GM23248 (cell line): ENCODE measurements around the gene TTLL1. TPM values are rescaled to one million over a fixed set of nuclear protein-coding genes. Genes with fewer than 3 reads are reported as not detected.

Experiments
- DNase-seq: peaks from one replicate; pipeline ENCODE4 v3.0.0-alpha.2; 2015
- H2AFZ ChIP-seq: fragments of 200-600 bp; sonication (generic); 2 replicates; pipeline ENCODE4 v1.6.1; 2016; ENCODE audit warnings: antibody characterized with exemption
- H3F3A ChIP-seq: fragments of 200-600 bp; sonication (generic); 2 replicates; pipeline ENCODE4 v1.6.1; 2016; ENCODE audit warnings: mild to moderate bottlenecking, antibody characterized with exemption, mixed run types; ENCODE audit not compliant: insufficient read depth
- H3K27ac ChIP-seq: fragments of 200-600 bp; sonication (generic); 2 replicates; pipeline ENCODE4 v1.5.1; 2016; ENCODE audit warnings: mild to moderate bottlenecking
- H3K27me3 ChIP-seq: fragments of 200-600 bp; sonication (generic); replicated peaks from 2 replicates; pipeline ENCODE4 v1.6.1; 2016; ENCODE audit warnings: mild to moderate bottlenecking; ENCODE audit not compliant: insufficient read depth
- H3K36me3 ChIP-seq: fragments of 200-600 bp; sonication (generic); 2 replicates; pipeline ENCODE4 v1.6.1; 2016; ENCODE audit warnings: low read depth, mild to moderate bottlenecking
- H3K4me1 ChIP-seq: fragments of 200-600 bp; sonication (generic); 2 replicates; pipeline ENCODE4 v1.6.1; 2016; ENCODE audit warnings: mild to moderate bottlenecking; ENCODE audit not compliant: insufficient read depth
- H3K4me2 ChIP-seq: fragments of 200-600 bp; sonication (generic); one replicate; pipeline ENCODE4 v1.6.1; 2016; ENCODE audit warnings: mild to moderate bottlenecking; ENCODE audit not compliant: unreplicated experiment
- H3K4me3 ChIP-seq: fragments of 200-600 bp; sonication (generic); 2 replicates; pipeline ENCODE4 v1.5.1; 2016; ENCODE audit warnings: mild to moderate bottlenecking
- H3K79me2 ChIP-seq: fragments of 200-600 bp; sonication (generic); 2 replicates; pipeline ENCODE4 v1.6.1; 2016; ENCODE audit warnings: mild to moderate bottlenecking; ENCODE audit not compliant: insufficient read depth
- H3K9ac ChIP-seq: fragments of 200-600 bp; sonication (generic); 2 replicates; pipeline ENCODE4 v1.6.1; 2016; ENCODE audit warnings: mild to moderate bottlenecking
- H3K9me2 ChIP-seq: fragments of 200-600 bp; sonication (generic); 2 replicates; pipeline ENCODE4 v1.6.1; 2016; ENCODE audit warnings: mixed run types, mild to moderate bottlenecking, moderate library complexity; ENCODE audit not compliant: insufficient read depth
- H3K9me3 ChIP-seq: fragments of 200-600 bp; sonication (generic); one replicate; pipeline ENCODE4 v1.6.1; 2017; ENCODE audit warnings: low read depth
- H4K20me1 ChIP-seq: fragments of 200-600 bp; sonication (generic); 2 replicates; pipeline ENCODE4 v1.6.0; 2016; ENCODE audit not compliant: insufficient read depth
- EZH2 ChIP-seq: fragments of 200-600 bp; sonication (generic); IDR thresholded peaks from 2 replicates; pipeline ENCODE4 v1.6.1; 2018; ENCODE audit warnings: antibody characterized with exemption, mild to moderate bottlenecking; ENCODE audit not compliant: insufficient read depth, poor library complexity, severe bottlenecking
- EZH2phosphoT487 ChIP-seq: fragments of 200-600 bp; sonication (generic); IDR thresholded peaks from 2 replicates; pipeline ENCODE4 v1.6.1; 2018; ENCODE audit warnings: antibody characterized with exemption, moderate library complexity, mild to moderate bottlenecking, low read depth; ENCODE audit not compliant: insufficient read depth
- WGBS, 2 experiments: methylation state at CpG; one replicate each; pipeline ENCODE4 v1.1.6; 2015 to 2017; ENCODE audit warnings: low lambda C conversion rate in 2 of 2, low coverage in 1 of 2; ENCODE audit errors: missing lambda C conversion rate in 2 of 2; 5-methylcytosine and 5-hydroxymethylcytosine counted together
- in situ Hi-C: fragments of 300-500 bp; cut with MboI; formaldehyde crosslinking; loops from 2 replicates; pipeline ENCODE4 v1.15.0; 2020
- polyA plus RNA-seq: library from polyadenylated mRNA; unstranded; fragments of >200 nt; fragmentation: Nextera tagmentation; extraction: Ambion mirVana; gene quantifications from 2 replicates; pipeline ENCODE4 v1.2.1, GENCODE V29; 2016
- total RNA-seq: library from RNA; depleted of rRNA; stranded (reverse); fragments of >200 nt; shearing (Covaris generic); gene quantifications from 2 replicates; pipeline ENCODE4 v1.2.3, GENCODE V29; 2014

The TTLL1 gene
- total and polyA plus RNA-seq, 2 experiments from 2014 or later: 16.0 to 18.5 TPM

- Histone ChIP-seq H3K4me3 (peak overlapping the region; percentile 36), H3K27me3 (no peaks in the 10 kb centered on the region), H2AFZ (0 out of 2 replicates have a peak overlapping the region, but pooled peaks have one; percentile 9), H3K4me1 (peaks cover 10% of the 10 kb centered on the region), H3K36me3 (no peaks in the 10 kb centered on the region), H3K27ac (peak overlapping the region; percentile 81), H3K9me2 (no peaks in the 10 kb centered on the region), H3K79me2 (no peaks in the 10 kb centered on the region), H3K9me3 (no peaks in the 10 kb centered on the region), H3K9ac (peak overlapping the region; percentile 74), H3K4me2 (peak overlapping the region; percentile 33), H3F3A (peaks cover 10% of the 10 kb centered on the region; the same call in 1 of the 2 replicates), H4K20me1 (no peaks in the 10 kb centered on the region)
- in situ Hi-C loops: no loop called here
- DNase-seq: peak; percentile 94
- WGBS, 2 experiments: 12 to 15% methylated on average over 19 of the region's 19 CpGs
- TF ChIP-seq EZH2phosphoT487 (no peak), EZH2 (no peak)
Measured at GRCh38 chr22:43036282-43036829, 52.8 kb downstream of the TTLL1 start.

GRCh38 chr22:43035250-43035649 lies 53.9 kb downstream of the TTLL1 start:
- H3K4me1 ChIP-seq: peaks cover 10% of the 10 kb centered on the region
- H3K9me2 ChIP-seq: no peaks in the 10 kb centered on the region
- H4K20me1 ChIP-seq: no peaks in the 10 kb centered on the region
- no peak overlapping the region for H3K4me2 ChIP-seq
- H3F3A ChIP-seq: peaks cover 10% of the 10 kb centered on the region; the same call in 1 of the 2 replicates
- 84 to 94% methylated on average over 9 of the region's 9 CpGs for WGBS, 2 experiments
- no peaks in the 10 kb centered on the region for H3K36me3 ChIP-seq
- H3K9ac ChIP-seq: no peak overlapping the region
- H3K9me3 ChIP-seq: no peaks in the 10 kb centered on the region
- H3K27ac ChIP-seq: no peak overlapping the region
- no peak for DNase-seq
- no peaks in the 10 kb centered on the region for H3K27me3 ChIP-seq
- H2AFZ ChIP-seq: no peak overlapping the region
- H3K4me3 ChIP-seq: no peak overlapping the region
- TF ChIP-seq EZH2 (no peak), EZH2phosphoT487 (no peak)
- no peaks in the 10 kb centered on the region for H3K79me2 ChIP-seq
- in situ Hi-C loops: no loop called here

GRCh38 chr22:43031617-43032016 lies 57.6 kb downstream of the TTLL1 start:
- Histone ChIP-seq H3K4me1 (peaks cover 6% of the 10 kb centered on the region), H3K4me2 (no peak overlapping the region), H3K79me2 (no peaks in the 10 kb centered on the region), H3F3A (peaks cover 10% of the 10 kb centered on the region; the same call in 1 of the 2 replicates), H3K27ac (no peak overlapping the region), H3K9ac (no peak overlapping the region), H3K9me2 (no peaks in the 10 kb centered on the region), H3K36me3 (no peaks in the 10 kb centered on the region), H4K20me1 (no peaks in the 10 kb centered on the region), H3K27me3 (no peaks in the 10 kb centered on the region), H2AFZ (no peak overlapping the region), H3K9me3 (no peaks in the 10 kb centered on the region), H3K4me3 (no peak overlapping the region)
- in situ Hi-C loops: no loop called here
- WGBS, 2 experiments: 69 to 72% methylated on average over 3 of the region's 3 CpGs
- peak; percentile 24 for DNase-seq
- TF ChIP-seq EZH2phosphoT487: no peak
- no peak for TF ChIP-seq EZH2

GRCh38 chr22:43018615-43019014 lies 70.6 kb downstream of the TTLL1 start:
- in situ Hi-C loops: no loop called here
- H4K20me1 ChIP-seq: no peaks in the 10 kb centered on the region
- H3K9me3 ChIP-seq: no peaks in the 10 kb centered on the region
- no peaks in the 10 kb centered on the region for H3K9me2 ChIP-seq
- DNase-seq: no peak
- H3K36me3 ChIP-seq: no peaks in the 10 kb centered on the region
- H3K79me2 ChIP-seq: peaks cover 10% of the 10 kb centered on the region
- H3K4me2 ChIP-seq: no peak overlapping the region
- H3K9ac ChIP-seq: no peak overlapping the region
- WGBS, 2 experiments: 95 to 98% methylated on average over 6 of the region's 6 CpGs
- H3K27me3 ChIP-seq: no peaks in the 10 kb centered on the region
- no peak overlapping the region for H3K4me3 ChIP-seq
- no peak overlapping the region for H2AFZ ChIP-seq
- no peak overlapping the region for H3K27ac ChIP-seq
- TF ChIP-seq EZH2phosphoT487: no peak
- no peak for TF ChIP-seq EZH2
- H3F3A ChIP-seq: peaks cover 3% of the 10 kb centered on the region
- H3K4me1 ChIP-seq: peaks cover 8% of the 10 kb centered on the region
